GM12878 (cell line): ENCODE results near the gene POU2AF1. TPM values are rescaled to one million over a fixed set of nuclear protein-coding genes. Genes with fewer than 3 reads are reported as not detected.
A peak's percentile ranks its signal among the peaks of the same experiment; 100 is the strongest.

ENCODE experiments used
- ATAC-seq: fragments of 200-7000 bp; cut with Tn5 transposase; 3 replicates; pipeline ENCODE4 v1.9.1; 2020; ENCODE audit warnings: mild to moderate bottlenecking, moderate library complexity
- BruUV-seq: library from RNA; stranded (reverse); fragments of 400-500 nt; replicated peaks from 2 replicates; lab custom pipeline; 2021; lab: Mats Ljungman, UMichigan
- CTCF ChIA-PET: fragments of 300-600 bp; sonication (Branson Sonifier 250); formaldehyde crosslinking; extraction: SDS; loops from one replicate; lab custom pipeline; 2021; ENCODE audit warnings: inconsistent platforms; lab: Yijun Ruan, JAX
- POLR2A ChIA-PET: fragments of 350-600 bp; formaldehyde crosslinking; extraction: SDS; loops from one replicate; lab custom pipeline; 2021; ENCODE audit warnings: inconsistent platforms; lab: Charles Lee
- RAD21 ChIA-PET: fragments of 300-600 bp; sonication (Branson Sonifier 250); formaldehyde crosslinking; loops from one replicate; lab custom pipeline; 2023; ENCODE audit warnings: antibody characterized with exemption; ENCODE audit not compliant: unreplicated experiment; lab: Charles Lee
- SMC1A ChIA-PET: fragments of 300-600 bp; sonication (Branson Sonifier 250); formaldehyde crosslinking; loops from one replicate; lab custom pipeline; 2023; ENCODE audit not compliant: unreplicated experiment, uncharacterized antibody; lab: Charles Lee
- DNase-seq: peaks from one replicate; pipeline ENCODE4 v3.0.0-alpha.2; 2011; ENCODE audit warnings: low read depth, low spot score
- FAIRE-seq: peaks from 3 replicates; lab custom pipeline; 2011; peaks lifted over from hg19 to GRCh38; lab: Jason Lieb, UNC
- H2AFZ ChIP-seq: 2 replicates; pipeline ENCODE4 v1.6.0; 2011; ENCODE audit warnings: low read depth, low read length, control low read depth; ENCODE audit not compliant: control insufficient read depth
- H3K27ac ChIP-seq: 2 replicates; pipeline ENCODE4 v1.5.1; 2011; ENCODE audit warnings: control low read depth; ENCODE audit not compliant: control insufficient read depth, insufficient read depth
- H3K27me3 ChIP-seq, 2 experiments: replicated peaks in 1 of 2; 2 replicates each; pipeline versions ENCODE4 v1.6.0 to v1.6.1; 2011; ENCODE audit warnings: low read length in 1 of 2; ENCODE audit not compliant: control insufficient read depth in 2 of 2, insufficient read depth in 2 of 2
- H3K36me3 ChIP-seq, 2 experiments: 2 replicates each; pipeline ENCODE4 v1.5.1; 2011; ENCODE audit warnings: low read length in 1 of 2; ENCODE audit not compliant: control insufficient read depth in 2 of 2, insufficient read depth in 2 of 2
- H3K4me1 ChIP-seq: 2 replicates; pipeline ENCODE4 v1.6.1; 2011; ENCODE audit warnings: mild to moderate bottlenecking, low read length, moderate library complexity, mixed read lengths; ENCODE audit not compliant: control insufficient read depth, insufficient read depth
- H3K4me2 ChIP-seq: 2 replicates; pipeline ENCODE4 v1.6.0; 2011; ENCODE audit warnings: control low read depth; ENCODE audit not compliant: control insufficient read depth, insufficient read depth
- H3K4me3 ChIP-seq: fragments of 200-600 bp; sonication (generic); 2 replicates; pipeline ENCODE4 v1.5.1; 2016
- H3K79me2 ChIP-seq: 2 replicates; pipeline ENCODE4 v1.6.0; 2011; ENCODE audit warnings: low read length; ENCODE audit not compliant: control insufficient read depth, insufficient read depth
- H3K9ac ChIP-seq: 2 replicates; pipeline ENCODE4 v1.8.0; 2011; ENCODE audit warnings: low read length, control low read depth, mixed read lengths; ENCODE audit not compliant: control insufficient read depth, insufficient read depth
- H3K9me3 ChIP-seq: replicated peaks from 3 replicates; pipeline ENCODE4 v1.5.1; 2011; ENCODE audit warnings: mild to moderate bottlenecking, low read length; ENCODE audit not compliant: control insufficient read depth, insufficient read depth
- H4K20me1 ChIP-seq: 2 replicates; pipeline ENCODE4 v1.6.0; 2011; ENCODE audit not compliant: control insufficient read depth, insufficient read depth
- ATF2 ChIP-seq: IDR thresholded peaks from 2 replicates; pipeline ENCODE4 v1.6.1; 2012; ENCODE audit warnings: low read length, inconsistent platforms
- BCL11A ChIP-seq: IDR thresholded peaks from 2 replicates; pipeline ENCODE4 v1.6.1; 2011; ENCODE audit warnings: low read depth, low read length
- BRCA1 ChIP-seq: IDR thresholded peaks from 2 replicates; pipeline ENCODE4 v1.6.1; 2011; ENCODE audit warnings: low read depth, low read length, improper control_type of control experiment
- CBX3 ChIP-seq: fragments of 200-600 bp; sonication (generic); IDR thresholded peaks from 2 replicates; pipeline ENCODE4 v1.6.1; 2016; ENCODE audit warnings: low read depth, borderline replicate concordance
- CBX5 ChIP-seq: sonication (generic); IDR thresholded peaks from 2 replicates; pipeline ENCODE4 v1.6.1; 2016; ENCODE audit warnings: low read depth, moderate library complexity, mild to moderate bottlenecking, inconsistent platforms
- EED ChIP-seq: sonication (generic); IDR thresholded peaks from 2 replicates; pipeline ENCODE4 v1.6.1; 2016; ENCODE audit warnings: antibody characterized with exemption, low read depth
- EZH2 ChIP-seq: IDR thresholded peaks from 2 replicates; pipeline ENCODE4 v1.6.1; 2012; ENCODE audit warnings: low read depth, mild to moderate bottlenecking, control low read depth, inconsistent platforms, low read length, borderline replicate concordance; ENCODE audit not compliant: control insufficient read depth
- KAT2A ChIP-seq: conservative IDR thresholded peaks from 2 replicates; pipeline ENCODE4 v1.6.1; 2011; ENCODE audit warnings: low read depth, low read length; ENCODE audit not compliant: control insufficient read depth
- KDM1A ChIP-seq: fragments of 200-600 bp; sonication (generic); IDR thresholded peaks from 2 replicates; pipeline ENCODE4 v1.6.1; 2016; ENCODE audit warnings: borderline replicate concordance
- MTA2 ChIP-seq: fragments of 450-650 bp; IDR thresholded peaks from 2 replicates; pipeline ENCODE4 v1.6.1; 2016; ENCODE audit warnings: low read depth, mild to moderate bottlenecking, moderate library complexity
- NR2C2 ChIP-seq: IDR thresholded peaks from 2 replicates; pipeline ENCODE4 v1.6.1; 2011; ENCODE audit warnings: borderline replicate concordance, low read depth; ENCODE audit not compliant: control insufficient read depth, insufficient read length
- PBX3 ChIP-seq: IDR thresholded peaks from 2 replicates; pipeline ENCODE4 v1.6.1; 2011; ENCODE audit warnings: mild to moderate bottlenecking, low read depth, low read length, moderate library complexity; ENCODE audit not compliant: insufficient replicate concordance
- SPI1 ChIP-seq: IDR thresholded peaks from 2 replicates; pipeline ENCODE4 v1.6.1; 2011; ENCODE audit warnings: low read depth, mild to moderate bottlenecking, low read length, moderate library complexity, borderline replicate concordance; ENCODE audit not compliant: insufficient read depth
- SRF ChIP-seq, 2 experiments: IDR thresholded peaks; 2 replicates each; pipeline ENCODE4 v1.6.1; 2011; ENCODE audit warnings: low read depth in 2 of 2, low read length in 2 of 2, mild to moderate bottlenecking in 1 of 2, moderate library complexity in 1 of 2
- TAF1 ChIP-seq: IDR thresholded peaks from 2 replicates; pipeline ENCODE4 v1.6.1; 2011; ENCODE audit warnings: mild to moderate bottlenecking, low read depth, low read length, borderline replicate concordance
- YY1 ChIP-seq: IDR thresholded peaks from 2 replicates; pipeline ENCODE4 v1.6.1; 2011; ENCODE audit warnings: low read depth, mild to moderate bottlenecking, low read length
- ZBED1 ChIP-seq: IDR thresholded peaks from 2 replicates; pipeline ENCODE4 v1.6.1; 2016; ENCODE audit warnings: borderline replicate concordance
- ZNF687 ChIP-seq: fragments of 450-650 bp; IDR thresholded peaks from 2 replicates; pipeline ENCODE4 v1.6.1; 2017; ENCODE audit warnings: mild to moderate bottlenecking, moderate library complexity
- WGBS: methylation state at CpG from one replicate; pipeline ENCODE4 v1.1.6; 2016; ENCODE audit warnings: low lambda C conversion rate; ENCODE audit not compliant: insufficient replicate concordance, insufficient coverage; ENCODE audit errors: missing lambda C conversion rate; 5-methylcytosine and 5-hydroxymethylcytosine counted together
- in situ Hi-C: fragments of 300-500 bp; cut with MboI; formaldehyde crosslinking; loops from 9 replicates; pipeline ENCODE4 v1.14.3; 2018; ENCODE audit warnings: mixed read lengths
- intact Hi-C: fragments of 100-400 bp; cut with micrococcal nuclease; formaldehyde crosslinking; loops from one replicate; pipeline ENCODE4 v1.14.2; 2022; ENCODE audit not compliant: unreplicated experiment
- polyA plus RNA-seq, 11 experiments: library from polyadenylated mRNA; depleted of rRNA in 4 of 11; unstranded in 6 of 11; stranded (reverse) in 5 of 11; fragments of >200 nt; fragmentation: Nextera tagmentation in 4 of 11; fragmentation: Illumina TruSeq in 1 of 11; extraction: Ambion mirVana in 4 of 11; extraction: Trizol in 1 of 11; gene quantifications; 1 replicate in 1 of 11; 2 replicates in 10 of 11; pipeline versions ENCODE4 v1.2.1 to v1.2.3, GENCODE V29; 2011 to 2016; ENCODE audit warnings: inconsistent platforms in 2 of 11, missing spikeins in 2 of 11, low read depth in 1 of 11
- total RNA-seq, 4 experiments: library from RNA; depleted of rRNA in 3 of 4; stranded (reverse); fragments of >200 nt in 3 of 4; fragmentation: Illumina TruSeq in 1 of 4; extraction: Trizol in 1 of 4; gene quantifications; 2 replicates each; pipeline versions ENCODE4 v1.2.1 to v1.2.3, GENCODE V29; 2013 to 2021

The POU2AF1 gene
- total and polyA plus RNA-seq, 10 of the 15 experiments (the other 5 are each of a cell fraction or from before 2014, with no cell fraction given): 13.1 to 169 (median 75.5) TPM

- Histone ChIP-seq H3K9me3 (peaks cover 7% of the 10 kb centered on the region; the same call in 2 of the 3 replicates), H3K4me2 (no peak overlapping the region), H3K36me3 (no peaks in the 10 kb centered on the region), H3K27ac (peak overlapping the region; percentile 92), H3K79me2 (no peaks in the 10 kb centered on the region; the same call in 1 of the 2 replicates), H4K20me1 (no peaks in the 10 kb centered on the region), H3K27me3 (no peaks in the 10 kb centered on the region), H3K4me1 (peaks cover 50% of the 10 kb centered on the region), H3K4me3 (no peak overlapping the region), H2AFZ (no peak overlapping the region), H3K9ac (no peak overlapping the region)
- no peak for TF ChIP-seq KAT2A
- TF ChIP-seq BCL11A: no peak
- TF ChIP-seq MTA2: no peak
- TF ChIP-seq EED: no peak
- no peak for TF ChIP-seq ZNF687
- no peak for TF ChIP-seq TAF1
- no peak for TF ChIP-seq ZBED1
- no peak for TF ChIP-seq PBX3
- no peak for TF ChIP-seq CBX5
- no peak for TF ChIP-seq ATF2
- no peak for TF ChIP-seq YY1
- TF ChIP-seq SRF (IDR thresholded peaks at IDR 0.05; ENCODE audit: low read depth in 2 of 2, low read length in 2 of 2): no peak
- no peak for TF ChIP-seq CBX3
- TF ChIP-seq EZH2: no peak
- TF ChIP-seq NR2C2: no peak
- TF ChIP-seq KDM1A: no peak
- no peak for TF ChIP-seq BRCA1
- TF ChIP-seq SPI1: no peak
- intact Hi-C loops (no loop called here), in situ Hi-C loops (no loop called here)
- FAIRE-seq: no peak
- RAD21 ChIA-PET: interaction anchor here (10.0 to 19.2 kb wide), 2 partner anchors 13 to 38 kb away, joined by 77 to 657 read pairs; partner anchors contain the start of gene POU2AF1
- 100% methylated on average over 2 of the region's 2 CpGs for WGBS
- no TSS peak for BruUV-seq
- no peak for ATAC-seq
- no peak for DNase-seq
- SMC1A ChIA-PET: interaction anchor here (1.0 to 29.3 kb wide), 4 partner anchors 11 to 43 kb away, joined by 4 to 972 read pairs (median 78); partner anchors contain the start of gene POU2AF1
- CTCF ChIA-PET: interaction anchor here (1.0 to 1.6 kb wide), 2 partner anchors 9 to 19 kb away, joined by 3 to 4 read pairs; no protein-coding TSS in a partner anchor
- POLR2A ChIA-PET: interaction anchor here (16.5 kb wide), 1 partner anchor 37 kb away, joined by 415 read pairs; the partner anchor contains the start of gene POU2AF1
Measured at GRCh38 chr11:111407652-111408051, 28.6 kb upstream of the POU2AF1 start.
